ENCODE measurements around the gene F2. TPM values are rescaled to one million over a fixed set of nuclear protein-coding genes. Genes with fewer than 3 reads are reported as not detected.

F2 gene
- total and polyA plus RNA-seq, 11 donors, result 0.08 to 0.18 (median 0.17) TPM; not detected in 8

DNA sequence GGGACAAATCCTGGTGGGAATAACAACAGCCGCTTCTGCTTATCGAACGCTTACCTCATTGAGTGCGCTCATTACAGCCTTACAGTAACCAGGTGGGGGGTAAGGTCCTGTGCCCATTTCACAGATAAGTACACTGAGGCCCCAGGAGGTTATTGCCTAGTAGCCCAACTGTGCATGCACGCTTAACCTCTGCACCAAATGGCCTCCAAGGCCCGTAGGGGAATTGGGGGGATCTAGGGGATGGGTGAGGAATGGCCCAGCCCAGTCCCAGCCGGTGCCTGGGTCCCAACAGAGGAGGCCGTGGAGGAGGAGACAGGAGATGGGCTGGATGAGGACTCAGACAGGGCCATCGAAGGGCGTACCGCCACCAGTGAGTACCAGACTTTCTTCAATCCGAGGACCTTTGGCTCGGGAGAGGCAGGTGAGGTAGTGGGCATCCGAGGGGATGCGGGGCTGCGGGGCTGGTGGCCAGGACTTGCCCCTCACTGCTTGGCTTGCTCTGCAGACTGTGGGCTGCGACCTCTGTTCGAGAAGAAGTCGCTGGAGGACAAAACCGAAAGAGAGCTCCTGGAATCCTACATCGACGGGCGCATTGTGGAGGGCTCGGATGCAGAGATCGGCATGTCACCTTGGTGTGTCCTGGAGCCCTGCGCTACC lies 7.3 kb downstream of the F2 start:
- no peak for DNase-seq
- Histone ChIP-seq H3K27ac (no peak overlapping the region), H3K4me3 (no peak overlapping the region), H3K9me3 (no peaks in the 10 kb centered on the region), H3K4me1 (no peaks in the 10 kb centered on the region), H3K27me3 (no peaks in the 10 kb centered on the region), H3K36me3 (no peaks in the 10 kb centered on the region)
- TF ChIP-seq CTCF (IDR thresholded peaks at IDR 0.05), result no peak
- no peak for TF ChIP-seq POLR2A (IDR thresholded peaks at IDR 0.05)
- no peak for ATAC-seq
- WGBS, 4 donors, result 92 to 94% (median 93%) methylated on average over 25 to 26 of the region's 26 CpGs
- intact Hi-C loops (cut with DNase I), result no loop called here

DNA sequence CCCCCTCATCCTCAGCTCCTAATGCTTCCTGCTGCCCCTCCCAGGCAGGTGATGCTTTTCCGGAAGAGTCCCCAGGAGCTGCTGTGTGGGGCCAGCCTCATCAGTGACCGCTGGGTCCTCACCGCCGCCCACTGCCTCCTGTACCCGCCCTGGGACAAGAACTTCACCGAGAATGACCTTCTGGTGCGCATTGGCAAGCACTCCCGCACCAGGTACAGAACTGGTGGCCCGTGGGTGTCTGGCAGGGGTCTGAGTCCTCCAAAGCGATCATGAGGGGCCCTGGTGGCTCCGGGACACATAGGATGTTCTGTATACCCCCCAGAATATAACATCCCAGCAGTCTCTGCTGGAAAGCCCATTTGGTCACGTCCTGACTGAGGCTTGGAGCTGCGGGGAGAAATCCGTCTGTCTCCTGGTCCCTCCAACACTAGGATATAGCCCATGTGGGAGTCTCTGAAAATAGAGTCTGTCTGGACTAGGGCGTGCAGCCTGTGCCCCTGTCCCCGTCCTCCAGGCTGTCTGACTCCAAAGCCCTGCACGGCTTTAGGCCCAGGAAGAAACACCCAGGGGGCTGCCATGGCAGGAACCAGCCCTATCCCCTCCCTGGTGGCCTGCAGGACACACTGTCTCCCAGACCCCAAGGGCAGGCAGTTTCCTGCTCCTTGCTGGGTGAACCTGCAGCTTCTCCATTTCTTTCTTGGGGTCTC lies 9.1 kb downstream of the F2 start:
- Histone ChIP-seq H3K27me3 (no peaks in the 10 kb centered on the region), H3K4me1 (no peaks in the 10 kb centered on the region), H3K4me3 (no peak overlapping the region), H3K27ac (no peak overlapping the region), H3K36me3 (no peaks in the 10 kb centered on the region), H3K9me3 (no peaks in the 10 kb centered on the region)
- TF ChIP-seq CTCF (IDR thresholded peaks at IDR 0.05), result no peak
- no peak for ATAC-seq
- WGBS, 4 donors, result 81 to 91% (median 87%) methylated on average over 13 to 17 of the region's 17 CpGs
- no peak for DNase-seq
- intact Hi-C loops (cut with DNase I), result no loop called here

DNA sequence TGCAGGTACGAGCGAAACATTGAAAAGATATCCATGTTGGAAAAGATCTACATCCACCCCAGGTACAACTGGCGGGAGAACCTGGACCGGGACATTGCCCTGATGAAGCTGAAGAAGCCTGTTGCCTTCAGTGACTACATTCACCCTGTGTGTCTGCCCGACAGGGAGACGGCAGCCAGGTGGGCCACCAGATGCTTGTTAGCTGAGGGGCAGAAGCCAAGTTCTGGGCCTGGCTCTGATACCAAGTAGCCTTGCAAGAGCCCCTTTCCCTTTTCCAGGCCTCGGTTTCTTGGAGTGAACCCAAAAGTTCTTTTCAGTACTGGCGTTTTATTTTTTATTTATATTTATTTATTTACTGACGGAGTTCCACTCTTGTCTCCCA lies 9.6 kb downstream of the F2 start:
- Histone ChIP-seq H3K27me3 (no peaks in the 10 kb centered on the region), H3K27ac (no peak overlapping the region), H3K9me3 (no peaks in the 10 kb centered on the region), H3K36me3 (no peaks in the 10 kb centered on the region), H3K4me1 (no peaks in the 10 kb centered on the region), H3K4me3 (no peak overlapping the region)
- ATAC-seq (no peak), DNase-seq (no peak)
- WGBS, 4 donors, result 86 to 88% (median 88%) methylated on average over 9 of the region's 9 CpGs
- intact Hi-C loops (cut with DNase I), result no loop called here
- TF ChIP-seq CTCF (IDR thresholded peaks at IDR 0.05) (no peak), POLR2A (IDR thresholded peaks at IDR 0.05) (no peak)

DNA sequence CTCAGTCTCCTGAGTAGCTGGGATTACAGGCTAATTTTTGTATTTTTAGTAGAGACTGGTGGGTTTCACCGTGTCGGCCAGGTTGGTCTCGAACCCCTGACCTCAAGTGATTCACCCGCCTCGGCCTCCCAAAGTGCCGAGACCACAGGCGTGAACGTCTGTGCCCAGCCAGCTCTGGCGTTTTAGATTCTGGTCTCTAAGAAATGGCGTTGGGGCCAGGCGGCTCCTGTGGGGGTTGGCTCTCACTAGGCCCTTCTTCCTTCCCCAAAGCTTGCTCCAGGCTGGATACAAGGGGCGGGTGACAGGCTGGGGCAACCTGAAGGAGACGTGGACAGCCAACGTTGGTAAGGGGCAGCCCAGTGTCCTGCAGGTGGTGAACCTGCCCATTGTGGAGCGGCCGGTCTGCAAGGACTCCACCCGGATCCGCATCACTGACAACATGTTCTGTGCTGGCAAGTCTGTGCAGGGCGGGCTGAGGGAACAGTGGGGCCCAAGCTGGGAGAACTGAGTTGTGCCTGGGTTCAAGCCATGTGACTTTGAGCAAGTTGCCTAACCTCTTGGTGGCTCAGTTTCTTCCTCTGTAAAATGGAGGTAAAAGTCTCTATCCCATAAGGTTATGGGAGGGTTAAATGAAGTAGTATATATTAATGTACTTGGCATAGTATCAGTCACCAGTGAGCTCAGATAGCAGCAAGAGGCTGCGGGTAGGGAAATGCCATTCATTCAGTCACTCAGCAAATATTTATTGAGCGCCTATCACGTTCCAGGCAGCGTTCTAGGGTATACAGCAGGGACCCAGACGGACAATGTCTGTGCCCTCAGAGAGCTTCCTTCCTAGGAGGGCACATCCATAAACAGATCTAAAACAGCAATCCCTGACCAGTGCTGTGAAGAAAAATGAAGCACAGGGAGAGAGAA lies 10.4 kb downstream of the F2 start:
- Histone ChIP-seq H3K4me3 (no peak overlapping the region), H3K27me3 (no peaks in the 10 kb centered on the region), H3K36me3 (no peaks in the 10 kb centered on the region), H3K9me3 (no peaks in the 10 kb centered on the region), H3K27ac (no peak overlapping the region), H3K4me1 (no peaks in the 10 kb centered on the region)
- 84 to 87% (median 85%) methylated on average over 20 to 24 of the region's 24 CpGs for WGBS, 4 donors
- no peak for ATAC-seq
- no peak for TF ChIP-seq POLR2A (IDR thresholded peaks at IDR 0.05)
- no peak for TF ChIP-seq CTCF (IDR thresholded peaks at IDR 0.05)
- intact Hi-C loops (cut with DNase I), result no loop called here
- no peak for DNase-seq

All from heart left ventricle (tissue), 16 donors.